ENCODE measurements around the gene EPHB1. TPM values are rescaled to one million over a fixed set of nuclear protein-coding genes. Genes with fewer than 3 reads are reported as not detected.

EPHB1 gene
- total and polyA plus RNA-seq, 2 of the 13 experiments (the other 11 are each of a cell fraction or from before 2014, with no cell fraction given), result 0.07 to 0.21 TPM

DNA sequence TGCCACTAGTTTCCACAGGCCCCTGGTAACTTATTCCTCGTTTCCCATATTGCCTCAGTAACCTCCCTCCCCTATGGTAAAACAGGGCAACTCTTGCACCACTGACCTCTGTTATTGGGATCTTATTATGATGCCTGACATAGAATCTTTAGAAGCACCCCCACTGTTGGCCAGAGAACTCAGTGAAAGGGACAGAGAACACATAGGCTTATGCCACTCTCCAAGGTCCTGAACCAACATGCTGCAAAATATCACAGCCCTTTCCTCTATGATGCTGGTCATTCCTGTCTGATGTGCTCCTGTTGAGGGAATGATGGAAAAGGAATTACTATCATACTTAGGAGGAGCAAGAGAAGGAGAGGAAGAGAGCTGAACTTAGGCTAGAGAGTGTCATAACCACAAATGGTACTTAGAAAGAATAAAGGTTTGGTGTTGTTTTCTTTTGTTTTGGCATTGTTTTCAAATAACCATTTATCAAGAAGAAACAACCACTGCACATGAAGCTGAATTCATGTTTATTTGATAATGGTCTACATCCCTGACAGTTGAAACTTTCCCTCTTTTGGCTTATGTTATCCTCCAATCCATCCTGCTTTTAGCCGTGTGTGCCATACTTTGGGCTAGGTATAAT lies 330.2 kb downstream of the EPHB1 start:
- DNase-seq (ENCODE audit: low spot score), result peak; percentile 2
- Histone ChIP-seq H3K9me3 (ENCODE audit: low read length) (no peaks in the 10 kb centered on the region), H4K20me1 (ENCODE audit: insufficient read depth, low read length) (no peaks in the 10 kb centered on the region), H2AFZ (ENCODE audit: low read length) (no peak overlapping the region), H3K79me2 (ENCODE audit: insufficient read depth, low read length) (no peaks in the 10 kb centered on the region), H3K27me3 (ENCODE audit: control insufficient read depth in 1 of 2, insufficient read depth in 2 of 2, low read length in 2 of 2) (no peaks in the 10 kb centered on the region), H3K4me2 (ENCODE audit: low read depth, low read length) (no peak overlapping the region), H3K27ac (ENCODE audit: extremely low read length, insufficient read depth, low read length) (no peak overlapping the region), H3K9ac (ENCODE audit: insufficient read depth, low read depth, low read length) (no peak overlapping the region), H3K4me3 (replicated peaks in 1 of 3; ENCODE audit: insufficient read depth in 1 of 3, low read depth in 2 of 3, low read length in 3 of 3) (no peak overlapping the region), H3K36me3 (replicated peaks in 1 of 2; ENCODE audit: control insufficient read depth in 1 of 2, insufficient read depth in 2 of 2, low read length in 2 of 2) (no peaks in the 10 kb centered on the region), H3K4me1 (ENCODE audit: insufficient read depth, low read length) (no peaks in the 10 kb centered on the region)
- ChIA-PET POLR2A (no interaction called here), CTCF (ENCODE audit: low intra/inter-chr PET ratio, low total read pairs) (no interaction called here)
- BruUV-seq (replicated peaks), result no TSS peak
- no peak for ATAC-seq
- 10% methylated on average over 2 of the region's 2 CpGs for WGBS (ENCODE audit: low lambda C conversion rate)
- in situ Hi-C loops (cut with HindIII; ENCODE audit: extremely low pct_ligation_motif_present, low pct_unique_long_range_greater_than_20kb) (no loop called here), intact Hi-C loops (cut with micrococcal nuclease; ENCODE audit: unreplicated experiment) (no loop called here)
- no peak for FAIRE-seq
- TF ChIP-seq ZNF331 (CRISPR knock-in tag; IDR thresholded peaks at IDR 0.05) (peak; percentile 42; the same call in 1 of the 2 replicates), JARID2 (CRISPR knock-in tag; IDR thresholded peaks at IDR 0.05; ENCODE audit: insufficient replicate concordance) (no peak), CBX1 (IDR thresholded peaks at IDR 0.05; ENCODE audit: low read depth) (no peak), MIER2 (CRISPR knock-in tag; IDR thresholded peaks at IDR 0.05) (peak; percentile 96), KDM6A (CRISPR knock-in tag; IDR thresholded peaks at IDR 0.05; ENCODE audit: low read depth) (no peak), HDAC2 (CRISPR knock-in tag; IDR thresholded peaks at IDR 0.05) (0 out of 2 replicates have a peak, but pooled peaks have one; percentile 25), ZNF256 (CRISPR knock-in tag; conservative IDR thresholded peaks at IDR 0.05) (no peak), EHMT2 (IDR thresholded peaks at IDR 0.05; ENCODE audit: borderline replicate concordance, low read depth, low read length) (peak; percentile 76; the same call in 1 of the 2 replicates), BRD4 (CRISPR knock-in tag; IDR thresholded peaks at IDR 0.05) (no peak), RARA (CRISPR knock-in tag; IDR thresholded peaks at IDR 0.05) (0 out of 2 replicates have a peak, but pooled peaks have one; percentile 11)
- TF ChIP-seq, protein P1, sequence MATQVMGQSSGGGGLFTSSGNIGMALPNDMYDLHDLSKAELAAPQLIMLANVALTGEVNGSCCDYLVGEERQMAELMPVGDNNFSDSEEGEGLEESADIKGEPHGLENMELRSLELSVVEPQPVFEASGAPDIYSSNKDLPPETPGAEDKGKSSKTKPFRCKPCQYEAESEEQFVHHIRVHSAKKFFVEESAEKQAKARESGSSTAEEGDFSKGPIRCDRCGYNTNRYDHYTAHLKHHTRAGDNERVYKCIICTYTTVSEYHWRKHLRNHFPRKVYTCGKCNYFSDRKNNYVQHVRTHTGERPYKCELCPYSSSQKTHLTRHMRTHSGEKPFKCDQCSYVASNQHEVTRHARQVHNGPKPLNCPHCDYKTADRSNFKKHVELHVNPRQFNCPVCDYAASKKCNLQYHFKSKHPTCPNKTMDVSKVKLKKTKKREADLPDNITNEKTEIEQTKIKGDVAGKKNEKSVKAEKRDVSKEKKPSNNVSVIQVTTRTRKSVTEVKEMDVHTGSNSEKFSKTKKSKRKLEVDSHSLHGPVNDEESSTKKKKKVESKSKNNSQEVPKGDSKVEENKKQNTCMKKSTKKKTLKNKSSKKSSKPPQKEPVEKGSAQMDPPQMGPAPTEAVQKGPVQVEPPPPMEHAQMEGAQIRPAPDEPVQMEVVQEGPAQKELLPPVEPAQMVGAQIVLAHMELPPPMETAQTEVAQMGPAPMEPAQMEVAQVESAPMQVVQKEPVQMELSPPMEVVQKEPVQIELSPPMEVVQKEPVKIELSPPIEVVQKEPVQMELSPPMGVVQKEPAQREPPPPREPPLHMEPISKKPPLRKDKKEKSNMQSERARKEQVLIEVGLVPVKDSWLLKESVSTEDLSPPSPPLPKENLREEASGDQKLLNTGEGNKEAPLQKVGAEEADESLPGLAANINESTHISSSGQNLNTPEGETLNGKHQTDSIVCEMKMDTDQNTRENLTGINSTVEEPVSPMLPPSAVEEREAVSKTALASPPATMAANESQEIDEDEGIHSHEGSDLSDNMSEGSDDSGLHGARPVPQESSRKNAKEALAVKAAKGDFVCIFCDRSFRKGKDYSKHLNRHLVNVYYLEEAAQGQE (IDR thresholded peaks at IDR 0.05; ENCODE audit: borderline replicate concordance in 1 of 2, low read depth in 1 of 2, low read length in 2 of 2), result peak; percentile 72 to 95
- TF ChIP-seq, protein P2, sequence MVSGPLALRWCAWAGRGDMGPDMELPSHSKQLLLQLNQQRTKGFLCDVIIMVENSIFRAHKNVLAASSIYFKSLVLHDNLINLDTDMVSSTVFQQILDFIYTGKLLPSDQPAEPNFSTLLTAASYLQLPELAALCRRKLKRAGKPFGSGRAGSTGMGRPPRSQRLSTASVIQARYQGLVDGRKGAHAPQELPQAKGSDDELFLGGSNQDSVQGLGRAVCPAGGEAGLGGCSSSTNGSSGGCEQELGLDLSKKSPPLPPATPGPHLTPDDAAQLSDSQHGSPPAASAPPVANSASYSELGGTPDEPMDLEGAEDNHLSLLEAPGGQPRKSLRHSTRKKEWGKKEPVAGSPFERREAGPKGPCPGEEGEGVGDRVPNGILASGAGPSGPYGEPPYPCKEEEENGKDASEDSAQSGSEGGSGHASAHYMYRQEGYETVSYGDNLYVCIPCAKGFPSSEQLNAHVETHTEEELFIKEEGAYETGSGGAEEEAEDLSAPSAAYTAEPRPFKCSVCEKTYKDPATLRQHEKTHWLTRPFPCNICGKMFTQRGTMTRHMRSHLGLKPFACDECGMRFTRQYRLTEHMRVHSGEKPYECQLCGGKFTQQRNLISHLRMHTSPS (CRISPR knock-in tag; IDR thresholded peaks at IDR 0.05; ENCODE audit: low read depth), result no peak
- TF ChIP-seq, protein P3, sequence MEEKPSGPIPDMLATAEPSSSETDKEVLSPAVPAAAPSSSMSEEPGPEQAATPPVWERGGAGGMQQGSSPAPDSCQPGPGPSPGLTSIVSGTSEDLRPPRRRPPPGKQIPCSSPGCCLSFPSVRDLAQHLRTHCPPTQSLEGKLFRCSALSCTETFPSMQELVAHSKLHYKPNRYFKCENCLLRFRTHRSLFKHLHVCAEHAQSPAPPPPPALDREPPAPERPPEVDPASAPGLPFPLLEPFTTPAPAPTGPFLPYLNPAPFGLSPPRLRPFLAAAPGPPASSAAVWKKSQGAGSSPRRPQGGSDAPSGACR (CRISPR knock-in tag; IDR thresholded peaks at IDR 0.05), result no peak
